Liver (tissue), 9 donors: ENCODE results near the gene WIPF2. TPM values are rescaled to one million over a fixed set of nuclear protein-coding genes. Genes with fewer than 3 reads are reported as not detected.

Experiments
- DNase-seq: peaks from one replicate; pipeline ENCODE4 v3.0.0-alpha.2; 2017; ENCODE audit warnings: low spot score
- H3K27ac ChIP-seq, 2 donors: one replicate each; pipeline ENCODE4 v1.7.0; 2013; ENCODE audit warnings: inconsistent platforms in 2 of 2, low read length in 2 of 2, control low read depth in 1 of 2, low read depth in 1 of 2, mild to moderate bottlenecking in 1 of 2
- H3K27me3 ChIP-seq, 4 donors: one replicate each; pipeline versions ENCODE4 v1.6.1 to v1.7.0; 2013; ENCODE audit warnings: low read length in 3 of 4, inconsistent platforms in 1 of 4, mild to moderate bottlenecking in 1 of 4, moderate library complexity in 1 of 4; ENCODE audit not compliant: control insufficient read depth in 4 of 4, insufficient read depth in 4 of 4
- H3K36me3 ChIP-seq, 4 donors: one replicate each; pipeline versions ENCODE4 v1.6.1 to v1.7.0; 2013; ENCODE audit warnings: low read length in 3 of 4, mild to moderate bottlenecking in 3 of 4, low read depth in 1 of 4, moderate library complexity in 1 of 4; ENCODE audit not compliant: control insufficient read depth in 4 of 4, insufficient read depth in 3 of 4
- H3K4me1 ChIP-seq, 4 donors: one replicate each; pipeline versions ENCODE4 v1.6.1 to v1.7.0; 2013; ENCODE audit warnings: low read length in 3 of 4, mild to moderate bottlenecking in 3 of 4, moderate library complexity in 1 of 4; ENCODE audit not compliant: control insufficient read depth in 4 of 4, insufficient read depth in 4 of 4
- H3K4me3 ChIP-seq, 3 donors: one replicate each; pipeline versions ENCODE4 v1.6.1 to v1.7.0; 2013; ENCODE audit warnings: low read length in 3 of 3, control low read depth in 1 of 3, low read depth in 1 of 3, mild to moderate bottlenecking in 1 of 3
- H3K9ac ChIP-seq, 2 donors: one replicate each; pipeline ENCODE4 v1.7.0; 2013; ENCODE audit warnings: low read length in 2 of 2, mild to moderate bottlenecking in 2 of 2, moderate library complexity in 2 of 2, control low read depth in 1 of 2, low read depth in 1 of 2
- H3K9me3 ChIP-seq, 4 donors: one replicate each; pipeline versions ENCODE4 v1.6.1 to v1.7.0; 2013; ENCODE audit warnings: low read length in 3 of 4; ENCODE audit not compliant: control insufficient read depth in 4 of 4
- CTCF ChIP-seq: fragments of 150-350 bp; IDR thresholded peaks from 2 replicates; pipeline ENCODE4 v1.5.1; 2017; ENCODE audit warnings: improper control_type of control experiment, low read depth, low read length; ENCODE audit not compliant: missing input control
- EGR1 ChIP-seq, 2 donors: IDR thresholded peaks; 2 replicates each; pipeline ENCODE4 v1.6.1; 2016 to 2018; ENCODE audit warnings: antibody characterized with exemption in 2 of 2, low read depth in 2 of 2
- FOXA1 ChIP-seq: IDR thresholded peaks from 2 replicates; pipeline ENCODE4 v1.6.1; 2016; ENCODE audit warnings: antibody characterized with exemption
- FOXA2 ChIP-seq: IDR thresholded peaks from 2 replicates; pipeline ENCODE4 v1.6.1; 2016; ENCODE audit warnings: antibody characterized with exemption
- GABPA ChIP-seq, 2 donors: IDR thresholded peaks in 1 of 2; conservative IDR thresholded peaks in 1 of 2; 2 replicates each; pipeline ENCODE4 v1.6.1; 2016; ENCODE audit warnings: antibody characterized with exemption in 2 of 2, mild to moderate bottlenecking in 1 of 2, moderate library complexity in 1 of 2
- HNF4A ChIP-seq, 2 donors: conservative IDR thresholded peaks; 2 replicates each; pipeline ENCODE4 v1.6.1; 2016; ENCODE audit warnings: antibody characterized with exemption in 2 of 2, mild to moderate bottlenecking in 2 of 2
- HNF4G ChIP-seq: IDR thresholded peaks from 2 replicates; pipeline ENCODE4 v1.6.1; 2016; ENCODE audit warnings: antibody characterized with exemption
- JUND ChIP-seq, 2 donors: IDR thresholded peaks; 2 replicates each; pipeline ENCODE4 v1.6.1; 2016; ENCODE audit warnings: antibody characterized with exemption in 2 of 2
- MAX ChIP-seq: IDR thresholded peaks from 2 replicates; pipeline ENCODE4 v1.6.1; 2016; ENCODE audit warnings: antibody characterized with exemption
- NR2F2 ChIP-seq: IDR thresholded peaks from 2 replicates; pipeline ENCODE4 v1.6.1; 2016; ENCODE audit warnings: antibody characterized with exemption
- RAD21 ChIP-seq, 2 donors: IDR thresholded peaks; 2 replicates each; pipeline ENCODE4 v1.6.1; 2016; ENCODE audit warnings: antibody characterized with exemption in 2 of 2, mild to moderate bottlenecking in 2 of 2
- RXRA ChIP-seq, 2 donors: IDR thresholded peaks; 2 replicates each; pipeline ENCODE4 v1.6.1; 2017 to 2018; ENCODE audit warnings: antibody characterized with exemption in 2 of 2, mild to moderate bottlenecking in 1 of 2
- SP1 ChIP-seq: IDR thresholded peaks from 2 replicates; pipeline ENCODE4 v1.6.1; 2018; ENCODE audit warnings: antibody characterized with exemption, mild to moderate bottlenecking
- TAF1 ChIP-seq: conservative IDR thresholded peaks from 2 replicates; pipeline ENCODE4 v1.6.1; 2016; ENCODE audit warnings: antibody characterized with exemption, mild to moderate bottlenecking
- YY1 ChIP-seq: IDR thresholded peaks from 2 replicates; pipeline ENCODE4 v1.6.1; 2016; ENCODE audit warnings: antibody characterized with exemption, mild to moderate bottlenecking
- ZBTB33 ChIP-seq: IDR thresholded peaks from 2 replicates; pipeline ENCODE4 v1.6.1; 2016; ENCODE audit warnings: antibody characterized with exemption
- WGBS: extraction: QIAGEN DNeasy Blood & Tissue Kit; methylation state at CpG from one replicate; pipeline ENCODE4 v1.1.7; 2013; 5-methylcytosine and 5-hydroxymethylcytosine counted together
- polyA plus RNA-seq, 2 donors: library from polyadenylated mRNA; stranded (reverse) in 1 of 2; unstranded in 1 of 2; fragments of 200-250 nt in 1 of 2; fragments of >200 nt in 1 of 2; fragmentation: Nextera tagmentation in 1 of 2; extraction: Ambion mirVana in 1 of 2; gene quantifications; one replicate each; pipeline versions ENCODE4 v1.2.1 to v1.2.3, GENCODE V29; 2013 to 2015
- total RNA-seq, 2 donors: library from RNA; depleted of rRNA; stranded (reverse); fragments of >200 nt; gene quantifications; one replicate each; pipeline ENCODE4 v1.2.3, GENCODE V29; 2014
- TF ChIP-seq, protein P1 (sequence below): IDR thresholded peaks from 2 replicates; pipeline ENCODE4 v1.6.1; 2016; ENCODE audit warnings: antibody characterized with exemption, mild to moderate bottlenecking
- TF ChIP-seq, protein P2 (sequence below): IDR thresholded peaks from 2 replicates; pipeline ENCODE4 v1.6.1; 2016; ENCODE audit warnings: antibody characterized with exemption
- donor health status: healthy.
- donor health status: healthy.
- donor health status: healthy.
- donor health status: healthy.
- donor health status: healthy.

The WIPF2 gene
- total and polyA plus RNA-seq, 4 donors, result 4.4 to 5.6 (median 5.2) TPM

DNA sequence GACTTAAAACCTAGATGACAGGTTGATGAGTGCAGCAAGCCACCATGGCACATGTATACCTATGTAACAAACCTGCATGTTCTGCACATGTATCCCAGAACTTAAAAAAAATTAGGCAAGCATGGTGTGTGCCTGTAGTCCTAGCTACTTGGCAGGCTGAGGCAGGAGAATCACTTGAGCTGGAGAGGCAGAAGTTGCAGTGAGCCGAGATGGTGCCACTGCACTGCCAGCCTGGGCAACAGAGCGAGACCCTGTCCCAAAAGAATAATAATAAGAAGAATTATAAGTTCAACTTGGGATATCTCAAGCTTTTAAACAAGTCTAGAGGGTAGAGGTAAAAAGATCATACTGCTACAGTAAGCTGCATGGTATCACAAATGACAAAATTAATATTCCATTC is 78.4 kb downstream of the WIPF2 start:
- WGBS, result 100% methylated on average over 2 of the region's 2 CpGs
- Histone ChIP-seq H3K27ac (no peak overlapping the region), H3K36me3 (no peaks in the 10 kb centered on the region), H3K4me3 (no peak overlapping the region), H3K9ac (no peak overlapping the region), H3K4me1 (no peaks in the 10 kb centered on the region), H3K27me3 (no peaks in the 10 kb centered on the region), H3K9me3 (no peaks in the 10 kb centered on the region)
- no peak for DNase-seq
- TF ChIP-seq HNF4A (conservative IDR thresholded peaks at IDR 0.05) (no peak), RXRA (IDR thresholded peaks at IDR 0.05) (no peak), GABPA (IDR thresholded peaks at IDR 0.05 in 1 of 2, conservative IDR thresholded peaks at IDR 0.05 in 1 of 2) (no peak), FOXA1 (no peak), FOXA2 (no peak), CTCF (no peak), MAX (no peak), YY1 (no peak), ZBTB33 (no peak), JUND (IDR thresholded peaks at IDR 0.05) (no peak), SP1 (no peak), RAD21 (IDR thresholded peaks at IDR 0.05) (no peak), TAF1 (no peak), EGR1 (IDR thresholded peaks at IDR 0.05; ENCODE audit: low read depth in 2 of 2) (no peak), NR2F2 (no peak), HNF4G (no peak)
- TF ChIP-seq, protein P1, sequence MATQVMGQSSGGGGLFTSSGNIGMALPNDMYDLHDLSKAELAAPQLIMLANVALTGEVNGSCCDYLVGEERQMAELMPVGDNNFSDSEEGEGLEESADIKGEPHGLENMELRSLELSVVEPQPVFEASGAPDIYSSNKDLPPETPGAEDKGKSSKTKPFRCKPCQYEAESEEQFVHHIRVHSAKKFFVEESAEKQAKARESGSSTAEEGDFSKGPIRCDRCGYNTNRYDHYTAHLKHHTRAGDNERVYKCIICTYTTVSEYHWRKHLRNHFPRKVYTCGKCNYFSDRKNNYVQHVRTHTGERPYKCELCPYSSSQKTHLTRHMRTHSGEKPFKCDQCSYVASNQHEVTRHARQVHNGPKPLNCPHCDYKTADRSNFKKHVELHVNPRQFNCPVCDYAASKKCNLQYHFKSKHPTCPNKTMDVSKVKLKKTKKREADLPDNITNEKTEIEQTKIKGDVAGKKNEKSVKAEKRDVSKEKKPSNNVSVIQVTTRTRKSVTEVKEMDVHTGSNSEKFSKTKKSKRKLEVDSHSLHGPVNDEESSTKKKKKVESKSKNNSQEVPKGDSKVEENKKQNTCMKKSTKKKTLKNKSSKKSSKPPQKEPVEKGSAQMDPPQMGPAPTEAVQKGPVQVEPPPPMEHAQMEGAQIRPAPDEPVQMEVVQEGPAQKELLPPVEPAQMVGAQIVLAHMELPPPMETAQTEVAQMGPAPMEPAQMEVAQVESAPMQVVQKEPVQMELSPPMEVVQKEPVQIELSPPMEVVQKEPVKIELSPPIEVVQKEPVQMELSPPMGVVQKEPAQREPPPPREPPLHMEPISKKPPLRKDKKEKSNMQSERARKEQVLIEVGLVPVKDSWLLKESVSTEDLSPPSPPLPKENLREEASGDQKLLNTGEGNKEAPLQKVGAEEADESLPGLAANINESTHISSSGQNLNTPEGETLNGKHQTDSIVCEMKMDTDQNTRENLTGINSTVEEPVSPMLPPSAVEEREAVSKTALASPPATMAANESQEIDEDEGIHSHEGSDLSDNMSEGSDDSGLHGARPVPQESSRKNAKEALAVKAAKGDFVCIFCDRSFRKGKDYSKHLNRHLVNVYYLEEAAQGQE, result no peak
- TF ChIP-seq, protein P2, sequence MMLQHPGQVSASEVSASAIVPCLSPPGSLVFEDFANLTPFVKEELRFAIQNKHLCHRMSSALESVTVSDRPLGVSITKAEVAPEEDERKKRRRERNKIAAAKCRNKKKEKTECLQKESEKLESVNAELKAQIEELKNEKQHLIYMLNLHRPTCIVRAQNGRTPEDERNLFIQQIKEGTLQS, result no peak
